Liver (tissue), 9 donors: ENCODE data around the gene CUL4A. TPM values are rescaled to one million over a fixed set of nuclear protein-coding genes. Genes with fewer than 3 reads are reported as not detected.

Source experiments
- DNase-seq: peaks from one replicate; pipeline ENCODE4 v3.0.0-alpha.2; 2017; ENCODE audit warnings: low spot score
- H3K27ac ChIP-seq, 2 donors: one replicate each; pipeline ENCODE4 v1.7.0; 2013; ENCODE audit warnings: inconsistent platforms in 2 of 2, low read length in 2 of 2, control low read depth in 1 of 2, low read depth in 1 of 2, mild to moderate bottlenecking in 1 of 2
- H3K27me3 ChIP-seq, 4 donors: one replicate each; pipeline versions ENCODE4 v1.6.1 to v1.7.0; 2013; ENCODE audit warnings: low read length in 3 of 4, inconsistent platforms in 1 of 4, mild to moderate bottlenecking in 1 of 4, moderate library complexity in 1 of 4; ENCODE audit not compliant: control insufficient read depth in 4 of 4, insufficient read depth in 4 of 4
- H3K36me3 ChIP-seq, 4 donors: one replicate each; pipeline versions ENCODE4 v1.6.1 to v1.7.0; 2013; ENCODE audit warnings: low read length in 3 of 4, mild to moderate bottlenecking in 3 of 4, low read depth in 1 of 4, moderate library complexity in 1 of 4; ENCODE audit not compliant: control insufficient read depth in 4 of 4, insufficient read depth in 3 of 4
- H3K4me1 ChIP-seq, 4 donors: one replicate each; pipeline versions ENCODE4 v1.6.1 to v1.7.0; 2013; ENCODE audit warnings: low read length in 3 of 4, mild to moderate bottlenecking in 3 of 4, moderate library complexity in 1 of 4; ENCODE audit not compliant: control insufficient read depth in 4 of 4, insufficient read depth in 4 of 4
- H3K4me3 ChIP-seq, 3 donors: one replicate each; pipeline versions ENCODE4 v1.6.1 to v1.7.0; 2013; ENCODE audit warnings: low read length in 3 of 3, control low read depth in 1 of 3, low read depth in 1 of 3, mild to moderate bottlenecking in 1 of 3
- H3K9ac ChIP-seq, 2 donors: one replicate each; pipeline ENCODE4 v1.7.0; 2013; ENCODE audit warnings: low read length in 2 of 2, mild to moderate bottlenecking in 2 of 2, moderate library complexity in 2 of 2, control low read depth in 1 of 2, low read depth in 1 of 2
- H3K9me3 ChIP-seq, 4 donors: one replicate each; pipeline versions ENCODE4 v1.6.1 to v1.7.0; 2013; ENCODE audit warnings: low read length in 3 of 4; ENCODE audit not compliant: control insufficient read depth in 4 of 4
- CTCF ChIP-seq: fragments of 150-350 bp; IDR thresholded peaks from 2 replicates; pipeline ENCODE4 v1.5.1; 2017; ENCODE audit warnings: improper control_type of control experiment, low read depth, low read length; ENCODE audit not compliant: missing input control
- EGR1 ChIP-seq, 2 donors: IDR thresholded peaks; 2 replicates each; pipeline ENCODE4 v1.6.1; 2016 to 2018; ENCODE audit warnings: antibody characterized with exemption in 2 of 2, low read depth in 2 of 2
- FOXA1 ChIP-seq: IDR thresholded peaks from 2 replicates; pipeline ENCODE4 v1.6.1; 2016; ENCODE audit warnings: antibody characterized with exemption
- GABPA ChIP-seq, 2 donors: IDR thresholded peaks in 1 of 2; conservative IDR thresholded peaks in 1 of 2; 2 replicates each; pipeline ENCODE4 v1.6.1; 2016; ENCODE audit warnings: antibody characterized with exemption in 2 of 2, mild to moderate bottlenecking in 1 of 2, moderate library complexity in 1 of 2
- HNF4G ChIP-seq: IDR thresholded peaks from 2 replicates; pipeline ENCODE4 v1.6.1; 2016; ENCODE audit warnings: antibody characterized with exemption
- JUND ChIP-seq, 2 donors: IDR thresholded peaks; 2 replicates each; pipeline ENCODE4 v1.6.1; 2016; ENCODE audit warnings: antibody characterized with exemption in 2 of 2
- MAX ChIP-seq: IDR thresholded peaks from 2 replicates; pipeline ENCODE4 v1.6.1; 2016; ENCODE audit warnings: antibody characterized with exemption
- NR2F2 ChIP-seq: IDR thresholded peaks from 2 replicates; pipeline ENCODE4 v1.6.1; 2016; ENCODE audit warnings: antibody characterized with exemption
- RAD21 ChIP-seq, 2 donors: IDR thresholded peaks; 2 replicates each; pipeline ENCODE4 v1.6.1; 2016; ENCODE audit warnings: antibody characterized with exemption in 2 of 2, mild to moderate bottlenecking in 2 of 2
- REST ChIP-seq: IDR thresholded peaks from 2 replicates; pipeline ENCODE4 v1.6.1; 2016; ENCODE audit warnings: antibody characterized with exemption, mild to moderate bottlenecking
- RXRA ChIP-seq, 2 donors: IDR thresholded peaks; 2 replicates each; pipeline ENCODE4 v1.6.1; 2017 to 2018; ENCODE audit warnings: antibody characterized with exemption in 2 of 2, mild to moderate bottlenecking in 1 of 2
- SP1 ChIP-seq: IDR thresholded peaks from 2 replicates; pipeline ENCODE4 v1.6.1; 2018; ENCODE audit warnings: antibody characterized with exemption, mild to moderate bottlenecking
- TAF1 ChIP-seq: conservative IDR thresholded peaks from 2 replicates; pipeline ENCODE4 v1.6.1; 2016; ENCODE audit warnings: antibody characterized with exemption, mild to moderate bottlenecking
- YY1 ChIP-seq: IDR thresholded peaks from 2 replicates; pipeline ENCODE4 v1.6.1; 2016; ENCODE audit warnings: antibody characterized with exemption, mild to moderate bottlenecking
- ZBTB33 ChIP-seq: IDR thresholded peaks from 2 replicates; pipeline ENCODE4 v1.6.1; 2016; ENCODE audit warnings: antibody characterized with exemption
- WGBS: extraction: QIAGEN DNeasy Blood & Tissue Kit; methylation state at CpG from one replicate; pipeline ENCODE4 v1.1.7; 2013; 5-methylcytosine and 5-hydroxymethylcytosine counted together
- polyA plus RNA-seq, 2 donors: library from polyadenylated mRNA; stranded (reverse) in 1 of 2; unstranded in 1 of 2; fragments of 200-250 nt in 1 of 2; fragments of >200 nt in 1 of 2; fragmentation: Nextera tagmentation in 1 of 2; extraction: Ambion mirVana in 1 of 2; gene quantifications; one replicate each; pipeline versions ENCODE4 v1.2.1 to v1.2.3, GENCODE V29; 2013 to 2015
- total RNA-seq, 2 donors: library from RNA; depleted of rRNA; stranded (reverse); fragments of >200 nt; gene quantifications; one replicate each; pipeline ENCODE4 v1.2.3, GENCODE V29; 2014
- donor health status: healthy.
- donor health status: healthy.
- donor health status: healthy.
- donor health status: healthy.
- donor health status: healthy.

Gene CUL4A
- total and polyA plus RNA-seq, 4 donors, result 19.9 to 89.4 (median 45.9) TPM

- no peak for TF ChIP-seq CTCF
- TF ChIP-seq RAD21 (IDR thresholded peaks at IDR 0.05), result no peak
- no peak overlapping the region for H3K27ac ChIP-seq
- H3K9me3 ChIP-seq, result no peaks in the 10 kb centered on the region
- H3K36me3 ChIP-seq, result peaks cover 0 to 2% (median 0%) of the 10 kb centered on the region in 4 donors
- 88% methylated on average over 10 of the region's 10 CpGs for WGBS
- no peaks in the 10 kb centered on the region for H3K27me3 ChIP-seq
- no peak overlapping the region for H3K4me3 ChIP-seq
- peaks cover 0 to 5% (median 1%) of the 10 kb centered on the region in 4 donors for H3K4me1 ChIP-seq
- H3K9ac ChIP-seq, result no peak overlapping the region
- no peak for DNase-seq
Observed at GRCh38 chr13:113272701-113273181, 63.3 kb downstream of the CUL4A start.

GRCh38 chr13:113273321-113273720, 63.9 kb downstream of the CUL4A start:
- DNase-seq, result no peak
- Histone ChIP-seq H3K4me1 (peaks cover 0 to 5% (median 1%) of the 10 kb centered on the region in 4 donors), H3K36me3 (peaks cover 0 to 2% (median 0%) of the 10 kb centered on the region in 4 donors), H3K27ac (no peak overlapping the region), H3K9me3 (no peaks in the 10 kb centered on the region), H3K27me3 (no peaks in the 10 kb centered on the region), H3K4me3 (no peak overlapping the region), H3K9ac (no peak overlapping the region)
- 90% methylated on average over 6 of the region's 6 CpGs for WGBS
- TF ChIP-seq JUND (IDR thresholded peaks at IDR 0.05), result no peak
- no peak for TF ChIP-seq SP1
- TF ChIP-seq EGR1 (IDR thresholded peaks at IDR 0.05; ENCODE audit: low read depth in 2 of 2), result no peak
- TF ChIP-seq ZBTB33, result no peak
- TF ChIP-seq RXRA (IDR thresholded peaks at IDR 0.05), result no peak
- TF ChIP-seq FOXA1, result no peak
- TF ChIP-seq NR2F2, result no peak
- TF ChIP-seq GABPA (IDR thresholded peaks at IDR 0.05 in 1 of 2, conservative IDR thresholded peaks at IDR 0.05 in 1 of 2), result no peak
- no peak for TF ChIP-seq MAX
- no peak for TF ChIP-seq HNF4G
- no peak for TF ChIP-seq YY1
- no peak for TF ChIP-seq TAF1
- no peak for TF ChIP-seq REST
